Fibroblast of pulmonary artery (primary cell): ENCODE data around the gene TPT1.

ENCODE experiments used
- DNase-seq: peaks from one replicate; pipeline ENCODE4 v3.0.0-alpha.2; 2010; ENCODE audit warnings: low read depth
- H3K4me3 ChIP-seq: replicated peaks from 2 replicates; pipeline ENCODE4 v1.5.1; 2011; ENCODE audit warnings: low read depth, mild to moderate bottlenecking, control low read depth, low read length, moderate library complexity
- CTCF ChIP-seq: IDR thresholded peaks from 2 replicates; pipeline ENCODE4 v1.5.1; 2011; ENCODE audit warnings: mild to moderate bottlenecking, control low read depth, low read length, inconsistent platforms; ENCODE audit errors: missing control alignments

TPT1 gene

GRCh38 chr13:45289936-45290563 is 50.9 kb downstream of the TPT1 start:
- DNase-seq, result no peak
- no peak for TF ChIP-seq CTCF
- no peak overlapping the region for H3K4me3 ChIP-seq
